AML-193 (cell line): ENCODE data around the gene AFAP1L1.
A peak's percentile ranks its signal among the peaks of the same experiment; 100 is the strongest.
"Not testable (repeated sequence)": the region's sequence is repeated elsewhere in the genome, so short reads cannot be mapped to it uniquely, and the experiment has no call there.

Source experiments
- DNase-seq, 2 experiments: peaks; one replicate each; lab custom pipeline; 2025; lab: John Stamatoyannopoulos, UW

Gene AFAP1L1

DNA sequence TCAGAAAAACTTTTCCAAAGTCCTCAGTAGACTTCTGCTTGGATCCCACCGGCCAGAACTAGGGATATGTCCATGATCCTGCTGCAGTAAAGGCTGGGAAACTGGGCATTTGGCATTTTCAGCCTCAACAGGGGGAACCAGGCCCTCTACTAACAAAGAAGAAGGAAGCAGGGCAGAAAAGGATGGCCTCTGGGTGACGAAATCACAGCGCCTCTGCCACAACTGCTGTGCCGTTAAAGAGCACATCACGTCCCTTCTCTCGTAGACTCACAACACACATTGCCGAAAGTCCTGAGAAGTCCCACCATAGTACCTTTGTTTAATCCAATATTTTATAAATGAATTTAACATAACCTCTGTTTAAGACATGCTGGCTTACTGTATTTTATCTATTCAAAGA is 10.4 kb upstream of the AFAP1L1 start:
- DNase-seq: peak in 1 of 2 experiments; percentile 7

DNA sequence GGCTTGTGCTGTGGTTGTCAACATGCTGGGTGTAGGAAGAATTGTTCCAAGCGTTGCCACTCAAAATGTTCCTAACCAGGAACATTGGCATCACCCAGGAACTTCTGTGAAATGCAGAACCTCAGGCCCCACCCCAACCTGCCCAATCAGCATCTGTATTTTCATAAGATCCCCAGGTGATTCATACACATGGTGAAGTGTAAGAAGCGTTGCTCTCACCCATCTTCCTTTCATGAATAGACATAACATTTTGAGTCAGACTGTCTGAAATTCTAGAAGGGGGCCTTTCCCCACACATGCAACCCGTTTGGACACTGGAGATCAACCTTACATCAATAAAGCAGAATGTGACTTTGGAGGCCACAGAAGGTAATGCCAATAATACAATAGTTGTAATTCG is 9.3 kb upstream of the AFAP1L1 start:
- DNase-seq: no peak

DNA sequence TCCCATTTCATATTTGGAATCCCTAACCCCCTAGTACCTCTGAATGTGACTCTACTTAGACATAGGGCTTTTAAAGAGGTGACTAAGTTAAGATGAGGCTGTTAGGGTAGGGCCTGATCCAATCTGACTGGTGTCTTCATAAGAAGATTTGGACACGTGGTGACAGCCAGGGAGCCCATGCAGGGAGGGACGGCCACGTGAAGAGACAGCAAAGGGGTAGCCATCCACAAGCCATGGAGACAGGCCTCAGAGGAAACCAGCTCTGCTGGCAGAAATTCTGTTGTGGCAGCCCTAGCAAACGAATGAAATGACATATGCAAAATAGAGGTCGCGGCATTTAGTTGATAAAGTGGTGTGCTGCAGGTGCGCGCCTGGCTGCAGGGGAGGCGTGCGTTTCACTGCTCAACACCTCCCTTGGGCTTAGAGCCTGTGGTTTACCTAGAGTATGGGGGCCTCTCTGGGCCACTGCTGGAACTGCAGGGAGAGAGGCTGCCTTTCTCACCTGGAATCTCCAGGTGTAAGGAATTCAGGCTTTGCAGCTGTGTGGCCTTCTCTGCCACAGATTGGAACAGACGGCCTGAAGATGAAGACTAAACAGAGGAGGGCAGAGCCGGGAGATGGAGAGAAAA is 7.1 kb upstream of the AFAP1L1 start:
- DNase-seq: no peak

DNA sequence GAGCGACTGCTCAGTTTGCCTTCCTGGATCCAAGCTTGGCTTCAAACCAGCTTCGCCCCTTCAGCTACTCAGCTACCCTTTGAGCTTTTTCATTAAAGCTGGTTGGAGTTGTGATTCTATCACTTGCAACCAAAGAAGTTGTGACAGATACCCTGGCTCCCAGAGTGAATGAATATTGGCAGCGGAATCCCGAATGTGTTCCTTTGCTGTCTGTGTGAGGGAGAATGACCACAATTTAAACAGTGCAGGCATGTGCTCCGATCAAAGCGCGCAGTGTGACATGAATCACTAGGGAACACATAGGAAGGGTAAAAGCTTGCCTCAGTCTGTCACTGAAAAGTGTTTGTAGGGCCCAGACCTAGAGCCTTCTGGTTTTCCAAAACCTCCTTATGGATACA is 6.6 kb upstream of the AFAP1L1 start:
- no peak for DNase-seq

DNA sequence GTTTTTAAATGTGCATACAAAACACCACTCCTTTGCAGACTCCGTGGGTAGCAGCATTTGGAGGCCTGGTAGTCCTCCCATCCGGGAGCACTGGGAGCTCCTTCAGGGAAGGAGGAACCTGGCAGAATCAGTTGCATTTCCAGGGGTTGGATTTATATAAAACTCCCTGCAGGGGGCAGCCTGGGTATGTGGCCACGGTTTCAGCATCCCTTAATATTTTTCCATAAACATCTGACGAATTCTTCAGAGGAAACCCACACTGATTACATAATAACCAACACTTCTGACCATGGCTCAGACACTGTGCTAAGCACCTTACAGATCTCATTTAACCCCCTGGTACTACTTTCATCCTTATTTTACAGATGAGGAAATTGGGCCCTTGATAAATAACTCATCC is 6.1 kb upstream of the AFAP1L1 start:
- DNase-seq: peak in 1 of 2 experiments; percentile 37

DNA sequence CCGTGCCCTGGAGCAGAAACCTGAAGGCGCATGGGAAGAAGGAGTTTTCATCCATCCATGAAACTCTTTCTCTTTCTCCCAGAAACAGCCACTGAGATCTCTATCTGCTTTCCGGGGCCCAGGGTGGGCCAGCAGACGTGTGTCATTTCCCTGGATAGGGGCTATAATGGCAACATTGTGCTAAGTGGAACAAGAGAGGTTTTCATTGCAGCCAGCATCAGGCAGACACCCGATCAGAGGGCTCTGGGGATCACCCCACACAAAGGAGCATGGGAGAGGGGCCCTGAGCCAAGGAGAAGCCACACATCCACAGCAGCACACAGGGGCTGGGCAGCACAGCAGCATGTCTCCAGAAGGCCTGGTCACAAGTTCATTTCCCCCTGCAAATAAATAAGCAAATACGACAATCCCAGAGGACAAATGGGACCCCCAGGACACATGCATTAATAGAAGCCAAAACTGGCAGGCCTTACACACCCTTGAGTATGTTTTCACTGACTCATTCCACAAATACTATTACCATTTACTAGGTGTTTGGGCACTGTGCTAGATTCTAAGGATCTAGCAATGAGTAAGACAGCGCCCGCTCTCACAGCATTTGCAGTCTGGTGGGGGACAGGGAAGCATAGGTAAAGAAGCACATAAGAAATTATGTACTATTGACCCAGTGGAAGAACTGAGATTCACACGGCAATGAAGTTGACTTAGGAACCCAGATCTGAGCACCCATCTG is 4.3 kb upstream of the AFAP1L1 start:
- no peak for DNase-seq

DNA sequence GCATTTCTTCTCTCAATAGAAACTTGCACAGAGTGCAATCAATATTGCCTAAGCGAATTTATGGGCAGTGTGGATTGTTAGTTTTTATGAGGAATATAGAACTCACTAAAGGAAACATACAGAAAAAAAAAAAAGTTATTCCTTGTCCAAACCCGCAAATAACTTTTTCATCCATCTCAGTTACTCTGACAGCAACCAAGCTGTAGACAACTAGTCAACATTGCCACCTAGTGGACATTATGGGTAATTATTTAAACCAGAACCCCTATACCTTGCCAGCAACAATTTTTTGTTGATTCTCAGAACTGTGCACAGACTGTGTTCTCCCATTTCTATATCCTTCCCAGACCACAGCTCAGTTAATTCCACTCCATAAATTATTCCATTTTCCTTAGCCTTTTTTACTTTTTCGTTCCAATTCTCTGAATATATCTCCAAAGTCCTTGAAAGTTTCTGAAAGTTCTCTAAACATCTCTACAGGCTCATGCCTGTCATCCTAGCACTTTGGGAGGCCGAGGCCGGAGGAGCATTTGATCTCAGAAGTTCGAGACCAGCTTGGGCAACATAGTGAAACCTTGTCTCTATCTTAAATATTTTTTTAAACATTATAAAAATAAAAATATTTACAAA is 2.6 kb upstream of the AFAP1L1 start:
- peak; percentile 48 to 66 for DNase-seq

DNA sequence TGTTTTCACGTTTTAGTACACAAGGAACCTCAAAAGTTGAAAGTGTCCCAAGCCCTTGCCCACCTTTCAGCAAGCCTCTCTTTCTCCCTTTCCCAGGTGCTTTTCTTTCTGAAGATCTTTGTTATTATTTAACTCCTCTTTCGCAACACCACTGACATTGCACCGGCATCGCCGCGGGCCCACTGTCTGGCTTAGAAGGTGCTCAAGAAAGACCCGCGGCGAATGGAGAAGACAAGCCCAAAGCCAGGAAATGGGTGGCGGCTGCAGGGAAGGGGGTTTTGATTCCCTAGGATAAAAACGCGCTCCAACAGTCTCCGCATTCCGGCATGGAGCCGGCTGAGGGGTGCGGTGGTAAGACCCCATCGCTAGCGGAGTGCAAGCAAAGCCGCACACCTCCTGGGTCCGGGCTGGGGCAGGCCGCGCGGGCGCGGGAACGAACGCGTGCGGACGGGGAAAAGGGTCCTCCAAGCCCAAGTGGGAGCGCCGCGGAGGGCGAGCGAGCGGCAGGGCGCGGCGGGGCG is 404 bp upstream of the AFAP1L1 start:
- DNase-seq: no peak

DNA sequence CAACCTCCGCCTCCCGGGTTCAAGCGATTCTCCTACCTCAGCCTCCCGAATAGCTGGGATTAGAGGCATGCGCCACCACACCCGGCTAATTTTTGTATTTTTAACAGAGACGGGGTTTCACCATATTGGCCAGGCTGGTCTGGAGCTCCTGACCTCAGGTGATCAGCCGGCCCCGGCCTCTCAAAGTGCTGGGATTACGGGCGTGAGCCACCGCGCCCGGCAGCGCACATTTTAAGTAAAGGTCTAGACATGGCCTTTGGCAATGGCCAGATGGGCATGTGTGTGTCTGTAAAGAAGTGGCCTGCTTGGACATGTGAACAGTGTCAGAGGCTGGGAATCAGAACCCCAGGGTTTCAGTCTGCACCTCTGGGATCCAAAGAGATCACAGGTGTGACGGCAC is 1.1 kb downstream of the AFAP1L1 start:
- DNase-seq: not testable (repeated sequence)

DNA sequence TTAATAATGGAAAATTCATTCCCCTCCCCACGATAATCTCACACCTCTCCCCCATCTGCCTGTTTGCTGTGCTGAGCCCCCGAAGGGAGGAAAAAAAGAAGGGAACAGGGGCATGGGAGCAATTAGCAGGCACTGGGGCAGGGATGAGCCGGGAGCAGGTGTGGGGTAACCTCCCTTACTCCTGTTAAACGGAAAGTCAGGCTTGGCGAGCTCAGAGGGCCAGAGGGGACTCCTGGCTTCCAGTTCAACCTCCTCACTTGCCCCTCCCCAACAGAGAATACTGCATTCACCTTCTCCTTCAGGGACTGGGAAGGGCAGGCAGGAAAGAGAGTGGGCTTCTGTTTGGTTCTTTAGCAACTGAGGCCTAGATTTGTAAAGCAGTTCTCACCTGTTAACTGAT is 1.6 kb downstream of the AFAP1L1 start:
- DNase-seq: no peak

DNA sequence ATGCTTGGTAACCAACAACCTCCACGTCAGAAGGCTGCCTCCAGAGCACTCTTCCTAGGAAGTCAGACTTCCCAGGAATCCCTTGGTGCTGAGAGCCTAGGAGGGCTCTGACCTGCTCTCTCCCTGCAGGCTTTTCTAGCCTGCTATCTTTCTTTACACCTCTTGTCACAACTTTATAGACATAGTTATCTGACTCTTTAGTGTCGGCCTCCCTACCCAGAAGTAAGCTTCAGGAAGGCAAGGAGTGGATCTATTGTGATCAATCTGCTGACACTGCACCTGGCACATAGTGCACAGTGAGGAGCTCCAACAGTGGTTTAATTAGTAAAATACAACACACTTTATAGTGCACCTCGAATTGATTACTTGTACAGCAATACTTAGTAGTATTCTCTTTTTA is 2.3 kb downstream of the AFAP1L1 start:
- DNase-seq: no peak

DNA sequence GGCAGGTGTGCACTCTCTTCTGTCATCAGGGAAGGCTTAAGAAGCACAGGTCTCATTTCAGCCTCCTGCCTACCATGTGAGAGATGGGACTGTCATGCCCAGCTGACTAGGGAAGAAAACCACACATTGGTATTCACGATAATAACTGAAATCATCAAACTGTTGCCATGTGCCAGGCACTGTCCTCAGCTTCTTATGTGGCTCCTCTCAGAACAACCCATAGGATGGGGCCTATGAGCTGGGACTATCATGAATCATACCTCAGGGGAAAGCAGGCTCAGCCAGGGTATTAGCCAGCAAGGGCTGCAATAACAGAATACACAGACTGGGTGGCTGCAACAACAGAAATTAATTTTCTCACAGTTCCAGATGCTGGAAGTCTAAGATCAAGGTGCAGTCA is 3.3 kb downstream of the AFAP1L1 start:
- no peak for DNase-seq

DNA sequence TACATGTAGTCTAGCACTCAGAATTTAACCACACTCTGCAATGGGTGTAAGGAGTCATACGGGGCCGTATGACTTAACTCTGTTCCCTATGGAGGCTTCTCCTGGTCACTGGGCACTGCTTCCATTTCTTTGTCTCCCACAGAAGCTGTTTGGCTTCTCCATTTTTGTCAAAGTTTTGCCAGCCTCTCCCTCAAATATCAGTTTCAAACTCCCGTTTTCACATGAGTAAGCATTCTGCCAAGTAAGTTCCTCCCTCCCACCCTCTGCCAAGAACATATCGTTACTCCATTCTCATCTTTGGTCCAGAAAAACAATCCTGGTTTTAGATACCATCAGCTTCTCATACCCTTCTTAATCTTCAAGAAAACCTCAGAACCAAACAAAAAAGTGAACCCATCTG is 6.1 kb downstream of the AFAP1L1 start:
- no peak for DNase-seq

DNA sequence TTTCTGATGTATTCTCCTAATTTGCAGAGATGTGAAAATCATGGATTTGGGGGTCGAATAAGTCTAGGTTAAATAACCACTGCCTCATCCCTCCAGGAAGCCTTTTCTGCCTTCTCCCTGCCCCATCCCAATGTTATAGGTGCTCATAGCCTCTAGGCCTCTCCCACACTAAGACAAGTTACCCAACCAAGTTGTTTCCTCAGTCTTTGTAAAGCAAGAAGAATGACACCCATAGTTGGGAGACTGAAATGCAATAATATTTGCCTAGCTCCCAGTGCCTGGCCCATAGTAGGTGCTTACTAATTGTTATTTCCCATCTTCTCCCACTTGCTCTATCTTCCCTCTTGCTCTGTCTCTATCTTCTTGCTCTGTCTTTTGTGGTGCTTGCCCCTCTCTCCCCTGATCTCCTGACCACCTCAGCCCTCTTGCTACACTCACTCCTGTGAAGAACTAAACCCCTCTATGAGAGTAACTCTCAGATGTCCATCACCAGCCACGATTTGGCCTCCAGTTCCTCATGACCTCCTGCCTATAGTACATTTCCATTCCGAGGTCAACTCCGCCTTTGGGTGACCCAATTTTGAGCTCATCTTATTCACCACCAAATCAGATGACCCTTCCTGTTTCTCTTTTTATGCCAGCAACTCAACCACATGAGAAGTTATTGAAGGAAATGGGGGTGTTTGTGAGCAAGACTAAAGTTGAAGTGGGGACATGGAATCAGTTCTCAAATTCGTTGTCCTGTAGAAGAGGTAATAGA is 7.0 kb downstream of the AFAP1L1 start:
- no peak for DNase-seq

DNA sequence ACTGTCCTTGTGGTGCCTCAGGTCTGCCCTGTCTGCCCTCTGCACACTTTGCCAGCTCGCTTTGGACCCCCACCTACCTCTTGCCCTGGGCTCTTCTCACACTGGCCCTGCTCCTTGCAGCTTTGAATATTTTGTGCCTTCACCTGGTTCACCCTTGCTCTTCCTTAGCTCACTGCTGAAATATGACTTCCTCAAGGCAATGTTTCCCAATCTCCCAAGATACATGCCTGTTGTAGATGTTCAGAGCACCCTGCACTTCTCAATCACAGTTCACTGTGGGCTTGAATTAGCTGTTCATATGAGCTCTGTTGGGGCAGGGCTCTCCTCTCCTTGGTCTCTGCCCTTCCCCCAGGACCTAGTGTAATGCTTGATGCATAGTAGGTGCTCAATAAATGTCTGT is 8.0 kb downstream of the AFAP1L1 start:
- DNase-seq: no peak

DNA sequence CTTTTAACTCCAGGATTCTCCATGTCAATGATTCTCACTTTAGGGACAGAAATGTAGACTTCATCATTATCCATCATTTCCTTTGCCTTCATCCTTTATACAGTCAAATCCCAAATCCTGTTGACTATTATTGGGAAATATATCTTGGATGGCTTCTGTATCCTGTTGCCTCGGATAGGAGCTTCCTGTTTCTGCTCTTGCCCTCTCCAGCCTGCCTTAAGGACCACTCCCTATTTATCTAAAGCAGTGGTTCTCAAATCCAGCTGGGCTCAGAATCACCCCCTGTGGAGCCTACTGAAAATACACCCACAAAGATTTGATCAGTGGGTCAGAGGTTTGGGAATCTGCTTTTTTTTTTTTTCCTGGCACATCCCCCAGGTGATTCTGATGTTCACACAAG is 8.5 kb downstream of the AFAP1L1 start:
- DNase-seq: no peak

DNA sequence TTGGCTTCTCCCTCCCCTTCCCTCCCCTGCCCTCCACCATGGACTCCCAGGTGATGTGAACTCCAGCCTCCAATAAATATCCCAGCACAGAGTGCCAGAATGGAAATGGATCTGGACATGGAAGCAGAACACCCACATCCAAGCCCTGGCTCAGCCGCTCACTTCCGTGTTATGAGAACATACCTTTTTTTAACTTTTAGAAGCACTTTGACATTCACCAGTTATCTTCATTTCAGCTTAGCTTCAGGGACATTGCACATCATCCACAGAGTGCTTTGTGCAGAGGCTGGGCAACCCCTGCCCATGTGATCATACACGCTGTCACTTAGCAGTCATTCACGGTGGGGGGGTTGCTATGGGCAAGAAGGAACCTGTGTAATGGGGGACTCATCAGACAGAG is 9.1 kb downstream of the AFAP1L1 start:
- no peak for DNase-seq

DNA sequence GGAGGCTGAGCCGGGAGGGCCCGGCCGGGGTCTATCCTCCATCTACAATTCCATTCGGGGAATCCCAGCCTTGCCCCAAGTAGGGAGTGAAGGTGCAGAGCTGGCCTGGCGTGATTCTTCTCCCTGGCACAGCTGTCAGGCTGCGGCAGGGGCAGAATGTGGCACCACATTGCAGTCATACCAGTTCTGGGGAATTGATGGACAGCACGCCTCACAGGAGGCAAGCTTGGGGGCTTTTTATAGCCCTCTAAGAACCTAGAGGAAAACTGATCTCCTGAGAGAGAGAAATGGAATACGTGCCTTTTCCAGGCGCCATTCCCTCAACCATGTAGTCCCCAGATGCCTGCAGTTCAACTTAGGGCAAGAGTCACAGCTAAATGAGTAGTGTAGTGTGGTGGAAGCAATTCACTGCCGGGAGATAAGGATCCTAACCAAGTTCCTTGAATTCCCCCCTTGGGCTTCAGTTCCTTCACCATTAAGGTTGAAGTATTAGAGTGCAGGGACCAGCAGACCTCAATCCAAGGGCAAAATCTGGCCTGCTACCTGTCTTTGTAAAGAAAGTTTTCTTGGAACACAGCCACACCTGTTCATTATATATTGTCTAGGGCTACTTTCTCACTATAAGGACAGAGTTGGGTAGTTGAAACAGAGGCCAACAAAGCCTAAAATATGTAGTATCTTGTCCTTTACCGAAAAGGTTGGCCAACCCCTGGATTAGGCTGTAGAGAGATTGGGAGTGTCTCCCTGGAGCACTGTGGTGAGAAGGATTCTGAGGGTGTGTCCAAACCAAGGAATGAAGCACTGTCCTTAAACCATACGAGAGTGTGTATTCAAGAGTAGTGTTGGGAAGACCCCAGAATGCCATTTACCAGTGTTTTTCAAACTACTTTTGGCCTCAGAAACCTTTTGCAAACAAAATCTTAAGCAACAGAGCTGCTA is 10.6 kb downstream of the AFAP1L1 start:
- no peak for DNase-seq

DNA sequence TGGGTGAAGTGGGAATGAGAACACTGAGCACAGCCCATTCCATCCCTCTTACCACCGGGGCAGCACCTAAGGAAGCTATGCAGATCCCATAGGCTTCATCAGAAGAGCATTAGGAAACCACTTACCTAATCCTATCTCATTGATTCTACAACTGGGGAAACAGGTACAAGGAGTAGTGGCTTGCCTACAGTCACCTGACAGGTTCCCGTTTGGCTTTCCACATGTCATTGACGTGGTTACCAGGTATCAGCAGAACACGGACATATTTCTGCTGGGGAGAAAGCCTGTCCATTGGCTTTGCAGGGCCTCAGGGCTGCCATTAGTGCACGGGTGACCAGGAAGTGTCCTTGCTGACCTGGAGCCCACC is 11.3 kb downstream of the AFAP1L1 start:
- no peak for DNase-seq

DNA sequence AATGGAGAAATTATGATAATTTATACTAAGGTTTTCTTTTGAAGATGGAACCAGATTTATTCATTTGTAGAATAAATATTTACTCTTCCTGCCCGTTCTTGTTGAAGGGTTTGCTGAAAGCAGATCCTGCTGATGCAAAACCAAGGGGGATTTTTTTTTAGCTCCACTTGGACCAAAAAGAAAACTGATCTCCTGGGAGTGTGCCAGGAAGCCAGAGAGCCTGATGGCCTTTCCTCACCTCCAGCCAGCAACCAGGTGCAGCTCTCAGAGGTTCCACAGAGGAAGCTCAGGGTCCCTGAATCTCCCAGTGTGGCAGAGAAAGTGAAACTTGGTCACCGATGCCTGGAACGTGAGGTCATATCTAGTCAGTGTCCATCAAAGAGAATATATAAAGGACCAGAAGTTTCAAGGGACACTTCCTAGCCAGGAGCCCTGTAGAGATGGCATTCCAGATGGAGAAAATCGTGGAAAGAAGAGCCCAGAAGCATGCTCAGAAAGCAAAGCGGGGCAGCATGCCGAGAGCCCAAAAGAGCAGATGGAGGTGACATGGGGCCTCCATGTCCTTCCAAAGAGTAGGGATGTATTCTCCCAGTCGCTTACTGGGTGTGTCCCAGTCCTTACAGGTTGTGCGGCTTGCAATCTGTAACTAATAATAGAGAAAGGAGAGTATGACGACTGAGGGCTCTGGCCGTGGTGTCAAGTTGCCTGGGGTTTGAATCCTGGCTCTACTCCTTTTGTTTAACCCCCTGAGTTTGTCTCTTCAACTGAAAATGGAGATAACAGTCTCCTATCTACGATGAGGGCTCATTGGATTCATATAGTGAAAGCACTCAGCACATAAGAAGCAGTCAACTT is 12.2 kb downstream of the AFAP1L1 start:
- no peak for DNase-seq

DNA sequence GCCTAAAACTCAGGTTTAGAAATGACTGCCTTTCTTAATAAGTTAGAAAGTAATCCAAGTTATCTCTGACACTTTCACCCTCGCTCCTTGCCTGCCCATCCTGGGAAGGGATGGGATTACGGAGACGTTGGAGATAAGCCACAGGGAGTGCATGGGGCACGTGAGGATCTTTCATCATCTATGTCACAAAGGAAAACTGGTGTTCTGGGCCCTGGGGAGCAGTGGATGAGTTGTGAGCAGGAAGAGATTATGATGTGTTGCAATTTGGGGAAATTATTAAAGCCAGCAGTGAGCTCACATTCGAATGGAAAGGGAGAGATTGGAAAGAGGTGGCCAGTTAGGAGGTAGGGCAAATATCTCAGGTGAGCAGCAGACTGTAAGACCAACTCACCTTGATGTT is 12.8 kb downstream of the AFAP1L1 start:
- DNase-seq: no peak
